Stimulated activated CD4-positive, alpha-beta T cell treated with anti-CD3 and anti-CD28 coated beads, TNF-alpha, amount 100 ng/mL, for 24 hours (primary cell): ENCODE data around the gene GBF1.
A peak's percentile ranks its signal among the peaks of the same experiment; 100 is the strongest.
"Not testable (repeated sequence)": the region's sequence is repeated elsewhere in the genome, so short reads cannot be mapped to it uniquely, and the experiment has no call there.

ENCODE experiments used
- DNase-seq, 3 experiments: peaks; one replicate each; pipeline ENCODE4 v3.0.0-alpha.2; 2020; ENCODE audit warnings: low read depth in 3 of 3

The GBF1 gene

GRCh38 chr10:102301332-102301731 lies 56.0 kb downstream of the GBF1 start:
- not testable (repeated sequence) for DNase-seq

- DNase-seq: no peak
Measured at GRCh38 chr10:102302611-102303010, 57.3 kb downstream of the GBF1 start.

- no peak for DNase-seq
Measured at GRCh38 chr10:102306006-102306405, 60.7 kb downstream of the GBF1 start.

- no peak for DNase-seq
Measured at GRCh38 chr10:102306710-102307109, 61.4 kb downstream of the GBF1 start.

GRCh38 chr10:102308318-102308717 lies 63.0 kb downstream of the GBF1 start:
- DNase-seq: not testable (repeated sequence)

- no peak for DNase-seq
Measured at GRCh38 chr10:102309236-102309635, 63.9 kb downstream of the GBF1 start.

GRCh38 chr10:102309916-102310315 lies 64.6 kb downstream of the GBF1 start:
- no peak for DNase-seq

- no peak for DNase-seq
Measured at GRCh38 chr10:102310361-102311024, 65.2 kb downstream of the GBF1 start.

GRCh38 chr10:102311025-102311420 lies 65.7 kb downstream of the GBF1 start:
- DNase-seq: no peak

GRCh38 chr10:102312683-102313082 lies 67.4 kb downstream of the GBF1 start:
- DNase-seq: no peak

GRCh38 chr10:102313221-102313896 lies 68.0 kb downstream of the GBF1 start:
- DNase-seq: no peak

- DNase-seq: no peak
Measured at GRCh38 chr10:102314801-102315200, 69.5 kb downstream of the GBF1 start.

- no peak for DNase-seq
Measured at GRCh38 chr10:102316421-102316820, 71.1 kb downstream of the GBF1 start.

GRCh38 chr10:102322914-102323313 lies 77.6 kb downstream of the GBF1 start:
- DNase-seq: peak in 1 of 3 experiments; percentile 22

- no peak for DNase-seq
Measured at GRCh38 chr10:102324061-102324460, 78.7 kb downstream of the GBF1 start.

- no peak for DNase-seq
Measured at GRCh38 chr10:102326031-102326430, 80.7 kb downstream of the GBF1 start.

GRCh38 chr10:102327002-102327401 lies 81.7 kb downstream of the GBF1 start:
- DNase-seq: no peak

- DNase-seq: no peak
Measured at GRCh38 chr10:102327641-102328040, 82.3 kb downstream of the GBF1 start.

- DNase-seq: no peak
Measured at GRCh38 chr10:102332772-102333171, 87.4 kb downstream of the GBF1 start.

- DNase-seq: no peak
Measured at GRCh38 chr10:102334101-102334500, 88.8 kb downstream of the GBF1 start.

- DNase-seq: no peak
Measured at GRCh38 chr10:102335184-102335583, 89.9 kb downstream of the GBF1 start.

- DNase-seq: no peak
Measured at GRCh38 chr10:102341038-102341688, 95.8 kb downstream of the GBF1 start.

- DNase-seq: no peak
Measured at GRCh38 chr10:102342458-102342857, 97.1 kb downstream of the GBF1 start.
